NCI-H1092 treated with DMSO at 0.1 percent for 48 hours (cell line): ENCODE measurements around the gene KRTAP5-3.
"Not testable (repeated sequence)": the region's sequence is repeated elsewhere in the genome, so short reads cannot be mapped to it uniquely, and the experiment has no call there.

Experiments
- DNase-seq: peaks from one replicate; lab custom pipeline; 2025; lab: John Stamatoyannopoulos, UW

Gene KRTAP5-3

GRCh38 chr11:1608363-1608762, at the start of gene KRTAP5-3:
Gene KRTAP5-3 (minus strand): TSS chr11:1608463. CDS start chr11:1608385, 78 bp downstream.
- DNase-seq, result no peak

- DNase-seq, result no peak
Observed at GRCh38 chr11:1656670-1657069, 48.4 kb upstream of the KRTAP5-3 start.

GRCh38 chr11:1656061-1656441, 47.8 kb upstream of the KRTAP5-3 start:
- no peak for DNase-seq

GRCh38 chr11:1655168-1656060, 47.2 kb upstream of the KRTAP5-3 start:
- no peak for DNase-seq

- no peak for DNase-seq
Observed at GRCh38 chr11:1654388-1655167, 46.3 kb upstream of the KRTAP5-3 start.

- no peak for DNase-seq
Observed at GRCh38 chr11:1653541-1654387, 45.5 kb upstream of the KRTAP5-3 start.

- peak; percentile 35 for DNase-seq
Observed at GRCh38 chr11:1652771-1653540, 44.7 kb upstream of the KRTAP5-3 start.

GRCh38 chr11:1652442-1652770, 44.1 kb upstream of the KRTAP5-3 start:
- DNase-seq, result no peak

- no peak for DNase-seq
Observed at GRCh38 chr11:1652026-1652425, 43.8 kb upstream of the KRTAP5-3 start.

GRCh38 chr11:1651411-1651980, 43.2 kb upstream of the KRTAP5-3 start:
- no peak for DNase-seq

GRCh38 chr11:1650918-1651262, 42.6 kb upstream of the KRTAP5-3 start:
- DNase-seq, result no peak

- DNase-seq, result peak; percentile 15
Observed at GRCh38 chr11:1650034-1650917, 42.0 kb upstream of the KRTAP5-3 start.

GRCh38 chr11:1648653-1649420, 40.6 kb upstream of the KRTAP5-3 start:
- no peak for DNase-seq

- no peak for DNase-seq
Observed at GRCh38 chr11:1647901-1648652, 39.8 kb upstream of the KRTAP5-3 start.

- not testable (repeated sequence) for DNase-seq
Observed at GRCh38 chr11:1646540-1646939, 38.3 kb upstream of the KRTAP5-3 start.

- no peak for DNase-seq
Observed at GRCh38 chr11:1645357-1645821, 37.1 kb upstream of the KRTAP5-3 start.

GRCh38 chr11:1644601-1645356, 36.5 kb upstream of the KRTAP5-3 start:
- no peak for DNase-seq
